ENCODE data around the gene MXD4. TPM values are rescaled to one million over a fixed set of nuclear protein-coding genes. Genes with fewer than 3 reads are reported as not detected.

MXD4 gene
- total RNA-seq, 1 experiment from 2014 or later, result 22.0 TPM

DNA sequence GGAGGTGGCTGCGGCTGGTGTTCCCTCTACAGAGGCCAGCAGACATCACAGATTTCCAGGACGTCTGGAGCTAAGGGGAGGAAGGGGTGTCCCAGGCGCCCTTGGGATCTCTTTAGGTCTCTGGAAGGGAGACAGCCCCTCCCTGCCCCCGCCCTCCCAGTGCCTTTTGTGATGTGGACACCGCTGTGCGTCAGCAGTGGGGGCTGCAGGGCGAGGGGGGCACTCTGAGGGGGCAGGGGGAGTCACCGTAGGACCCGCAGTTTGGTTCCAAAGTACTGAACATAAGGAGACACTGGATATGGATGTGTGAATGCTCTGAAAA, 25.6 kb upstream of the MXD4 start:
- no peak overlapping the region for H3K4me2 ChIP-seq (ENCODE audit: low read length)
- ChIA-PET CTCF (no interaction called here), RAD21 (ENCODE audit: low non-redundant PET in 1 of 2, low total read pairs in 2 of 2, uncharacterized antibody in 2 of 2, unreplicated experiment in 2 of 2) (no interaction called here), POLR2A (no interaction called here)
- no peaks in the 10 kb centered on the region for H3K79me2 ChIP-seq (ENCODE audit: insufficient read depth, low read length)
- peaks cover 0 to 9% of the 10 kb centered on the region in 2 experiments; a peak in 2 of 4 replicates for H3K4me1 ChIP-seq (ENCODE audit: control insufficient read depth in 1 of 2, insufficient read depth in 2 of 2, low read length in 2 of 2)
- no peak overlapping the region for H3K4me3 ChIP-seq (replicated peaks in 1 of 2; ENCODE audit: low read depth in 1 of 2, low read length in 2 of 2)
- ATAC-seq (no peak), DNase-seq (ENCODE audit: low read depth, low spot score) (no peak)
- no TSS peak for BruUV-seq (replicated peaks)
- H3K27me3 ChIP-seq (ENCODE audit: insufficient read depth, low read length), result no peaks in the 10 kb centered on the region
- H3K9ac ChIP-seq (ENCODE audit: low read length), result no peak overlapping the region
- no peaks in the 10 kb centered on the region for H3K9me2 ChIP-seq (ENCODE audit: insufficient read depth)
- no peak overlapping the region for H2AFZ ChIP-seq (ENCODE audit: low read depth, low read length, poor library complexity, severe bottlenecking)
- TF ChIP-seq SP1 (IDR thresholded peaks at IDR 0.05; ENCODE audit: low read depth), result no peak
- no peak for TF ChIP-seq EZH2phosphoT487 (IDR thresholded peaks at IDR 0.05; ENCODE audit: borderline replicate concordance)
- TF ChIP-seq TCF7L2 (IDR thresholded peaks at IDR 0.05; ENCODE audit: borderline replicate concordance, extremely low read depth, insufficient read depth, insufficient read length), result no peak
- no peak for TF ChIP-seq ZFX (IDR thresholded peaks at IDR 0.05)
- no peak for TF ChIP-seq SIN3A (IDR thresholded peaks at IDR 0.05; ENCODE audit: low read depth)
- TF ChIP-seq FOSL1 (IDR thresholded peaks at IDR 0.05; ENCODE audit: low read depth), result no peak
- H3K36me3 ChIP-seq (ENCODE audit: control insufficient read depth in 1 of 2, insufficient read depth in 2 of 2, low read length in 2 of 2), result no peaks in the 10 kb centered on the region
- H3K27ac ChIP-seq (ENCODE audit: low read depth, low read length), result no peak overlapping the region
- intact Hi-C loops (cut with micrococcal nuclease), result no loop called here
- no peaks in the 10 kb centered on the region for H3K9me3 ChIP-seq (ENCODE audit: control insufficient read depth in 1 of 2, insufficient read depth in 1 of 2, low read depth in 1 of 2, low read length in 2 of 2)
- no peaks in the 10 kb centered on the region for H4K20me1 ChIP-seq (ENCODE audit: insufficient read depth)

GRCh38 chr4:2286904-2287593, 25.1 kb upstream of the MXD4 start:
- intact Hi-C loops (cut with micrococcal nuclease), result no loop called here
- ATAC-seq, result no peak

More at GRCh38 chr4:2286904-2287593, 25.1 kb upstream of the MXD4 start:
- H3K27me3 ChIP-seq (ENCODE audit: insufficient read depth, low read length), result no peaks in the 10 kb centered on the region
- no peaks in the 10 kb centered on the region for H4K20me1 ChIP-seq (ENCODE audit: insufficient read depth)
- no peaks in the 10 kb centered on the region for H3K9me2 ChIP-seq (ENCODE audit: insufficient read depth)
- no peaks in the 10 kb centered on the region for H3K79me2 ChIP-seq (ENCODE audit: insufficient read depth, low read length)
- no peak for DNase-seq (ENCODE audit: low read depth, low spot score)
- H3K9me3 ChIP-seq (ENCODE audit: control insufficient read depth in 1 of 2, insufficient read depth in 1 of 2, low read depth in 1 of 2, low read length in 2 of 2), result no peaks in the 10 kb centered on the region
- no TSS peak for BruUV-seq (replicated peaks)
- ChIA-PET CTCF (no interaction called here), POLR2A (no interaction called here), RAD21 (ENCODE audit: low non-redundant PET in 1 of 2, low total read pairs in 2 of 2, uncharacterized antibody in 2 of 2, unreplicated experiment in 2 of 2) (no interaction called here)
- peaks cover 0 to 9% of the 10 kb centered on the region in 2 experiments; a peak in 2 of 4 replicates for H3K4me1 ChIP-seq (ENCODE audit: control insufficient read depth in 1 of 2, insufficient read depth in 2 of 2, low read length in 2 of 2)
- H3K27ac ChIP-seq (ENCODE audit: low read depth, low read length), result no peak overlapping the region
- H3K4me2 ChIP-seq (ENCODE audit: low read length), result no peak overlapping the region
- no peak overlapping the region for H3K9ac ChIP-seq (ENCODE audit: low read length)
- H3K36me3 ChIP-seq (ENCODE audit: control insufficient read depth in 1 of 2, insufficient read depth in 2 of 2, low read length in 2 of 2), result no peaks in the 10 kb centered on the region
- no peak overlapping the region for H3K4me3 ChIP-seq (replicated peaks in 1 of 2; ENCODE audit: low read depth in 1 of 2, low read length in 2 of 2)
- no peak overlapping the region for H2AFZ ChIP-seq (ENCODE audit: low read depth, low read length, poor library complexity, severe bottlenecking)
- no peak for TF ChIP-seq SRF (IDR thresholded peaks at IDR 0.05; ENCODE audit: low read depth)
- no peak for TF ChIP-seq EZH2 (IDR thresholded peaks at IDR 0.05)
- no peak for TF ChIP-seq RAD21 (IDR thresholded peaks at IDR 0.05; ENCODE audit: low read depth)
